ENCODE results near the gene VGLL4. TPM values are rescaled to one million over a fixed set of nuclear protein-coding genes. Genes with fewer than 3 reads are reported as not detected.

Gene VGLL4
- total RNA-seq, 1 experiment from 2014 or later, result 42.1 TPM

- no peaks in the 10 kb centered on the region; a peak in 1 of 5 replicates for H3K9me3 Mint-ChIP-seq
- Histone ChIP-seq H3K18ac (ENCODE audit: insufficient read length, low read depth, low read length) (no peak overlapping the region), H4K5ac (ENCODE audit: insufficient read length, low read depth, low read length) (no peak overlapping the region), H3K56ac (ENCODE audit: insufficient read length, low read depth, low read length) (no peak overlapping the region), H3K4me1 (ENCODE audit: insufficient read depth, low read length) (peaks cover 20% of the 10 kb centered on the region; the same call in 1 of the 2 replicates), H4K91ac (ENCODE audit: insufficient read length, low read depth, low read length) (no peak overlapping the region), H3K27ac (ENCODE audit: insufficient read length, low read depth, low read length) (no peak overlapping the region), H2BK20ac (ENCODE audit: low read depth, low read length, poor library complexity, severe bottlenecking) (no peak overlapping the region), H2AFZ (ENCODE audit: low read length) (no peak overlapping the region), H2AK5ac (ENCODE audit: insufficient read length, low read length) (no peak overlapping the region), H2BK15ac (ENCODE audit: low read depth, low read length) (no peak overlapping the region), H4K20me1 (ENCODE audit: control insufficient read depth, insufficient read depth, insufficient read length) (no peaks in the 10 kb centered on the region), H3K79me2 (ENCODE audit: insufficient read depth, low read length) (peaks cover 41% of the 10 kb centered on the region; the same call in 1 of the 2 replicates), H3K14ac (ENCODE audit: insufficient read depth, low read length) (no peak overlapping the region), H3K79me1 (ENCODE audit: insufficient read depth, low read depth, low read length, poor library complexity, severe bottlenecking) (peaks cover 2% of the 10 kb centered on the region), H3K4ac (ENCODE audit: low read depth, low read length) (no peak overlapping the region), H4K8ac (replicated peaks; ENCODE audit: insufficient read length, low read depth, low read length) (no peak overlapping the region), H3K23me2 (ENCODE audit: insufficient read length, low read depth, low read length, poor library complexity, severe bottlenecking) (no peaks in the 10 kb centered on the region), H3K9ac (ENCODE audit: extremely low read depth, insufficient read length, low read length) (no peak overlapping the region), H3K9me3 (ENCODE audit: control insufficient read depth, low read depth, low read length) (no peaks in the 10 kb centered on the region), H3K23ac (ENCODE audit: insufficient read length, low read depth, low read length) (no peak overlapping the region), H2BK12ac (ENCODE audit: insufficient read length, low read depth, low read length) (no peak overlapping the region), H3K27me3 (ENCODE audit: insufficient read depth, low read length) (no peaks in the 10 kb centered on the region), H3T11ph (ENCODE audit: low read length) (no peak overlapping the region), H3K4me2 (ENCODE audit: insufficient read depth, insufficient read length, low read length) (no peak overlapping the region), H2BK120ac (ENCODE audit: low read depth, low read length, poor library complexity, severe bottlenecking) (no peak overlapping the region), H2BK5ac (ENCODE audit: insufficient read length, low read length) (no peak overlapping the region)
- WGBS (ENCODE audit: extremely low coverage, insufficient read length, low lambda C conversion rate), result no CpG with 5 or more reads among the region's 4 CpGs
- no peaks in the 10 kb centered on the region for H3K27me3 Mint-ChIP-seq (ENCODE audit: low read depth)
- no peak overlapping the region; a peak in 1 of 7 replicates for H3K27ac Mint-ChIP-seq
- no peak for DNase-seq
- H3K36me3 Mint-ChIP-seq (ENCODE audit: insufficient read depth in 1 of 3, low read depth in 3 of 3), result no peaks in the 10 kb centered on the region; a peak in 1 of 7 replicates
- TF ChIP-seq, protein P1, sequence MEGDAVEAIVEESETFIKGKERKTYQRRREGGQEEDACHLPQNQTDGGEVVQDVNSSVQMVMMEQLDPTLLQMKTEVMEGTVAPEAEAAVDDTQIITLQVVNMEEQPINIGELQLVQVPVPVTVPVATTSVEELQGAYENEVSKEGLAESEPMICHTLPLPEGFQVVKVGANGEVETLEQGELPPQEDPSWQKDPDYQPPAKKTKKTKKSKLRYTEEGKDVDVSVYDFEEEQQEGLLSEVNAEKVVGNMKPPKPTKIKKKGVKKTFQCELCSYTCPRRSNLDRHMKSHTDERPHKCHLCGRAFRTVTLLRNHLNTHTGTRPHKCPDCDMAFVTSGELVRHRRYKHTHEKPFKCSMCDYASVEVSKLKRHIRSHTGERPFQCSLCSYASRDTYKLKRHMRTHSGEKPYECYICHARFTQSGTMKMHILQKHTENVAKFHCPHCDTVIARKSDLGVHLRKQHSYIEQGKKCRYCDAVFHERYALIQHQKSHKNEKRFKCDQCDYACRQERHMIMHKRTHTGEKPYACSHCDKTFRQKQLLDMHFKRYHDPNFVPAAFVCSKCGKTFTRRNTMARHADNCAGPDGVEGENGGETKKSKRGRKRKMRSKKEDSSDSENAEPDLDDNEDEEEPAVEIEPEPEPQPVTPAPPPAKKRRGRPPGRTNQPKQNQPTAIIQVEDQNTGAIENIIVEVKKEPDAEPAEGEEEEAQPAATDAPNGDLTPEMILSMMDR (conservative IDR thresholded peaks at IDR 0.05), result no peak
- no peak overlapping the region; a peak in 1 of 5 replicates for H3K4me3 Mint-ChIP-seq
- H3K4me1 Mint-ChIP-seq, result peaks cover 56 to 58% of the 10 kb centered on the region in 2 experiments
Observed at GRCh38 chr3:11634974-11635612, 8.6 kb downstream of the VGLL4 start.

Measured in H9 (cell line).